Ovary (tissue), 3 donors: ENCODE results near the gene PIGU.
"Not testable (repeated sequence)": the region's sequence is repeated elsewhere in the genome, so short reads cannot be mapped to it uniquely, and the experiment has no call there.

Experiments
- CTCF ChIP-seq, 3 donors: fragments of 450-650 bp in 2 of 3; fragments of 200-600 bp in 1 of 3; IDR thresholded peaks; one replicate each; pipeline versions ENCODE4 v1.5.1 to v1.8.0; 2016 to 2022; ENCODE audit warnings: antibody characterized with exemption in 3 of 3, mild to moderate bottlenecking in 1 of 3
- EP300 ChIP-seq: sonication (generic); formaldehyde crosslinking; IDR thresholded peaks from one replicate; pipeline ENCODE4 v1.6.1; 2017; ENCODE audit warnings: antibody characterized with exemption
- donor health status: DM: no; HTN: no; CAD: no.

- TF ChIP-seq CTCF (IDR thresholded peaks at IDR 0.05); EP300: not testable (repeated sequence)
These were observed 162.9 kb downstream of the PIGU start for GRCh38 chr20:34514034-34514433.
